ENCODE results near the gene NLRP11. TPM values are rescaled to one million over a fixed set of nuclear protein-coding genes. Genes with fewer than 3 reads are reported as not detected.

The NLRP11 gene
- total and polyA plus RNA-seq, 9 of the 15 experiments (the other 6 are each of a cell fraction or from before 2014, with no cell fraction given): 0.07 to 0.29 (median 0.12) TPM; not detected in 1

DNA sequence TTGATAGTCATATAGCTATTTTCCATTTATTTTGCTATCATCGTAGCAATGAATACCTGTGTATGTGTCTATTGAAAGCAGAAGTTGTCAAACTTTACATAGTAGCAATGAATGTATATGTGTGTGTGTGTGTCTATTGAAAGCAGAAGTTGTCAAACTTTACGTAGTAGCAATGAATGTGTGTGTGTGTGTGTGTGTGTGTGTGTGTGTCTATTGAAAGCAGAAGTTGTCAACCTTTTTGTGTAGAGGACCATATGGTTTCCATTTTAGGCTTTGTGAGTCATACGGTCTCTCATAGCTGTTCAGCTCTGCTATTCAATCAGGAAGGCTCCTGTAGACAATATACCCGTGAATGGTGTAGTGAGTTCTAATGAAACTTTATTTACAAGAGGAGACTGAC lies 25.4 kb upstream of the NLRP11 start (continued):
- TF ChIP-seq, protein P1, sequence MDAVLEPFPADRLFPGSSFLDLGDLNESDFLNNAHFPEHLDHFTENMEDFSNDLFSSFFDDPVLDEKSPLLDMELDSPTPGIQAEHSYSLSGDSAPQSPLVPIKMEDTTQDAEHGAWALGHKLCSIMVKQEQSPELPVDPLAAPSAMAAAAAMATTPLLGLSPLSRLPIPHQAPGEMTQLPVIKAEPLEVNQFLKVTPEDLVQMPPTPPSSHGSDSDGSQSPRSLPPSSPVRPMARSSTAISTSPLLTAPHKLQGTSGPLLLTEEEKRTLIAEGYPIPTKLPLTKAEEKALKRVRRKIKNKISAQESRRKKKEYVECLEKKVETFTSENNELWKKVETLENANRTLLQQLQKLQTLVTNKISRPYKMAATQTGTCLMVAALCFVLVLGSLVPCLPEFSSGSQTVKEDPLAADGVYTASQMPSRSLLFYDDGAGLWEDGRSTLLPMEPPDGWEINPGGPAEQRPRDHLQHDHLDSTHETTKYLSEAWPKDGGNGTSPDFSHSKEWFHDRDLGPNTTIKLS (IDR thresholded peaks at IDR 0.05; ENCODE audit: borderline replicate concordance, low read depth): no peak
- TF ChIP-seq KLF13 (tag; IDR thresholded peaks at IDR 0.05; ENCODE audit: borderline replicate concordance, low read depth) (no peak), SFPQ (IDR thresholded peaks at IDR 0.05; ENCODE audit: low read depth, low read length) (no peak), SRSF3 (IDR thresholded peaks at IDR 0.05; ENCODE audit: insufficient read depth, low read length) (no peak), MAFF (IDR thresholded peaks at IDR 0.05; ENCODE audit: low read length) (no peak), SNIP1 (IDR thresholded peaks at IDR 0.05; ENCODE audit: low read depth) (no peak)

DNA sequence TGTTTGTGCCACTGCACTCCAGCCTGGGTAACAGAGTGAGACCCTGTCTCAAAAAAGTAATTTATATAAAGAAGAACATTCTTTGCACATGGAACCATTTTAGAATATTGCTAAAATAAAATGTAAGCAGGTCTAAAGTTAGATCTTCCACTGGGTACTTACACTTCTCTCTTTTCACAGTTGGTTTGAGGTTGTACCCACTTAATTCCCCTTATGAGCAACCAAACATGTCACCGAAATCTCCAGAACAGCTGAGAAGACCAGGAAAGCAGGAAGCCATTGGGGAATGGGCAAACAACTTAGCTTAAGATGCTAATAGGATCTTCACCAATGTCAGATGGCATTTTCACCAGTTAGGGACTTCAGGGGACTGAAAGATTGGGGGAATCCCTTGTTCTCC lies 23.4 kb upstream of the NLRP11 start:
- DNase-seq (ENCODE audit: extremely low read depth in 1 of 4, low spot score in 3 of 4) (no peak), ATAC-seq (no peak), FAIRE-seq (no peak)
- Histone ChIP-seq H2AFZ (ENCODE audit: low read depth, low read length) (no peak overlapping the region), H3K4me1 (replicated peaks in 1 of 2; ENCODE audit: control insufficient read depth in 2 of 2, insufficient read depth in 2 of 2, low read length in 2 of 2) (no peaks in the 10 kb centered on the region), H3K9ac (ENCODE audit: insufficient read depth in 1 of 2, low read depth in 2 of 2, low read length in 2 of 2) (no peak overlapping the region), H3K27ac (ENCODE audit: extremely low read depth, low read depth, low read length) (no peak overlapping the region), H3K27me3 (ENCODE audit: control insufficient read depth in 2 of 2, insufficient read depth in 2 of 2, low read length in 2 of 2) (peaks cover 11 to 26% of the 10 kb centered on the region in 2 experiments; a peak in 3 of 5 replicates), H3K4me2 (ENCODE audit: insufficient read depth, low read length) (no peak overlapping the region), H4K20me1 (replicated peaks; ENCODE audit: control insufficient read depth, insufficient read depth, low read length) (no peaks in the 10 kb centered on the region), H3K9me3 (replicated peaks; ENCODE audit: control insufficient read depth, insufficient read depth, low read depth, low read length) (no peaks in the 10 kb centered on the region), H3K79me2 (ENCODE audit: control insufficient read depth, insufficient read depth, low read length) (no peaks in the 10 kb centered on the region), H3K4me3 (no peak overlapping the region), H3K9me1 (ENCODE audit: control insufficient read depth, insufficient read depth, low read length) (no peaks in the 10 kb centered on the region), H3K36me3 (ENCODE audit: control insufficient read depth, insufficient read depth, low read length) (no peaks in the 10 kb centered on the region)
- intact Hi-C loops (cut with micrococcal nuclease) (no loop called here), in situ Hi-C loops (cut with MboI) (no loop called here)
- ChIA-PET POLR2A (no interaction called here), CTCF (ENCODE audit: low intra/inter-chr PET ratio) (no interaction called here)
- no peak for TF ChIP-seq IRF2 (CRISPR knock-in tag; IDR thresholded peaks at IDR 0.05)
- TF ChIP-seq SNIP1 (IDR thresholded peaks at IDR 0.05; ENCODE audit: low read depth): no peak
- no peak for TF ChIP-seq ZNF830 (CRISPR knock-in tag; IDR thresholded peaks at IDR 0.05)
- BruUV-seq (replicated peaks): no TSS peak
- 0% methylated on average over 1 of the region's 1 CpG for WGBS (ENCODE audit: insufficient coverage, low coverage, missing lambda C conversion rate)
